ENCODE measurements around the gene ANKRD65. TPM values are rescaled to one million over a fixed set of nuclear protein-coding genes. Genes with fewer than 3 reads are reported as not detected.
"Not testable (repeated sequence)": the region's sequence is repeated elsewhere in the genome, so short reads cannot be mapped to it uniquely, and the experiment has no call there.

The ANKRD65 gene
- total RNA-seq, 1 experiment from 2014 or later, result 3.2 TPM

- intact Hi-C loops (cut with micrococcal nuclease; ENCODE audit: unreplicated experiment); H3K4me1 ChIP-seq; CTCF ChIA-PET; H3K4me3 Mint-ChIP-seq (ENCODE audit: unreplicated experiment); BruUV-seq (replicated peaks); POLR2A ChIA-PET; H3K36me3 ChIP-seq (ENCODE audit: control insufficient read depth, insufficient read depth, low read length); H3K9me3 Mint-ChIP-seq (ENCODE audit: unreplicated experiment); H3K9me3 ChIP-seq; H3K27me3 Mint-ChIP-seq (ENCODE audit: insufficient read depth, unreplicated experiment); H3K27me3 ChIP-seq (replicated peaks; ENCODE audit: control insufficient read depth, insufficient read depth, low read length); H3K36me3 Mint-ChIP-seq (ENCODE audit: insufficient read depth, unreplicated experiment); H3K4me3 ChIP-seq (ENCODE audit: low read depth, low read length); DNase-seq; H3K27ac Mint-ChIP-seq (ENCODE audit: unreplicated experiment); H3K4me1 Mint-ChIP-seq (ENCODE audit: low read depth, unreplicated experiment): not testable (repeated sequence)
Measured at GRCh38 chr1:1456683-1457255, 35.7 kb upstream of the ANKRD65 start.

- H3K9me3 Mint-ChIP-seq (ENCODE audit: unreplicated experiment); BruUV-seq (replicated peaks); H3K36me3 Mint-ChIP-seq (ENCODE audit: insufficient read depth, unreplicated experiment); H3K4me3 Mint-ChIP-seq (ENCODE audit: unreplicated experiment); H3K36me3 ChIP-seq (ENCODE audit: control insufficient read depth, insufficient read depth, low read length); DNase-seq; CTCF ChIA-PET; POLR2A ChIA-PET; H3K4me1 ChIP-seq; H3K9me3 ChIP-seq; H3K27me3 ChIP-seq (replicated peaks; ENCODE audit: control insufficient read depth, insufficient read depth, low read length); H3K4me3 ChIP-seq (ENCODE audit: low read depth, low read length); H3K27me3 Mint-ChIP-seq (ENCODE audit: insufficient read depth, unreplicated experiment); H3K4me1 Mint-ChIP-seq (ENCODE audit: low read depth, unreplicated experiment); H3K27ac Mint-ChIP-seq (ENCODE audit: unreplicated experiment); intact Hi-C loops (cut with micrococcal nuclease; ENCODE audit: unreplicated experiment): not testable (repeated sequence)
Measured at GRCh38 chr1:1455934-1456333, 34.9 kb upstream of the ANKRD65 start.

DNA sequence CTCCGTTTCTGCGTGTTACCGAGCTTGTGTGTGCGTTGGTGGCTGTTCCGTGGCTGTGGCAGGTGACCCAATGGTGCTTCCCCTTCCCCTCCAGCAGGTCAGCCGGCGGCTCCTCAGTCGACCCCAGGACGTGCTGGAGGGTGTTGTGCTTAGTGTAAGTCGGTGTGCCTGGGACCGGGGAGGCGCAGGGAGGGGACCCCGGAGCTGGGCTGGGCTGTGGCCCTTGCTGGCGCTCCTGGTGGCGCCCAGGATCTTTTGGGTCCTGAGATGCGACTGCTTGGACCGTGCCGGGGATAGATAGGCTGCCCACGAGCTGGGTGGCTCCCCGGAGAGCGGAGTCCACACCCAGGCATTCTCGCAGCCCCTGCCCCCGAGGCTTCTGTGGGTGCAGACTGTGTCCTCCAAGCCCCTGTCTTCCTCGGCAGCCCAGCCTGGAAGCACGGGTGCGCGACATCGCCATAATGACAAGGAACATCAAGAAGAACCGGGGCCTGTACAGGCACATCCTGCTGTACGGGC lies 34.3 kb upstream of the ANKRD65 start:
- Mint-ChIP-seq H3K36me3 (ENCODE audit: insufficient read depth, unreplicated experiment) (no peaks in the 10 kb centered on the region), H3K27me3 (ENCODE audit: insufficient read depth, unreplicated experiment) (no peaks in the 10 kb centered on the region), H3K4me1 (ENCODE audit: low read depth, unreplicated experiment) (no peaks in the 10 kb centered on the region), H3K9me3 (ENCODE audit: unreplicated experiment) (no peaks in the 10 kb centered on the region), H3K27ac (ENCODE audit: unreplicated experiment) (no peak overlapping the region), H3K4me3 (ENCODE audit: unreplicated experiment) (no peak overlapping the region)
- TF ChIP-seq, protein P1, sequence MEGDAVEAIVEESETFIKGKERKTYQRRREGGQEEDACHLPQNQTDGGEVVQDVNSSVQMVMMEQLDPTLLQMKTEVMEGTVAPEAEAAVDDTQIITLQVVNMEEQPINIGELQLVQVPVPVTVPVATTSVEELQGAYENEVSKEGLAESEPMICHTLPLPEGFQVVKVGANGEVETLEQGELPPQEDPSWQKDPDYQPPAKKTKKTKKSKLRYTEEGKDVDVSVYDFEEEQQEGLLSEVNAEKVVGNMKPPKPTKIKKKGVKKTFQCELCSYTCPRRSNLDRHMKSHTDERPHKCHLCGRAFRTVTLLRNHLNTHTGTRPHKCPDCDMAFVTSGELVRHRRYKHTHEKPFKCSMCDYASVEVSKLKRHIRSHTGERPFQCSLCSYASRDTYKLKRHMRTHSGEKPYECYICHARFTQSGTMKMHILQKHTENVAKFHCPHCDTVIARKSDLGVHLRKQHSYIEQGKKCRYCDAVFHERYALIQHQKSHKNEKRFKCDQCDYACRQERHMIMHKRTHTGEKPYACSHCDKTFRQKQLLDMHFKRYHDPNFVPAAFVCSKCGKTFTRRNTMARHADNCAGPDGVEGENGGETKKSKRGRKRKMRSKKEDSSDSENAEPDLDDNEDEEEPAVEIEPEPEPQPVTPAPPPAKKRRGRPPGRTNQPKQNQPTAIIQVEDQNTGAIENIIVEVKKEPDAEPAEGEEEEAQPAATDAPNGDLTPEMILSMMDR (IDR thresholded peaks at IDR 0.05; ENCODE audit: insufficient read depth in 1 of 2, low read depth in 1 of 2, low read length in 1 of 2, severe bottlenecking in 1 of 2, unreplicated experiment in 1 of 2), result no peak
- CTCF ChIA-PET, result no interaction called here
- no peaks in the 10 kb centered on the region for H3K9me3 ChIP-seq
- POLR2A ChIA-PET, result no interaction called here
- no peak overlapping the region for H3K4me3 ChIP-seq (ENCODE audit: low read depth, low read length)
- intact Hi-C loops (cut with micrococcal nuclease; ENCODE audit: unreplicated experiment), result no loop called here
- no peaks in the 10 kb centered on the region for H3K4me1 ChIP-seq
- no peaks in the 10 kb centered on the region for H3K27me3 ChIP-seq (replicated peaks; ENCODE audit: control insufficient read depth, insufficient read depth, low read length)
- no peak for DNase-seq
- no peaks in the 10 kb centered on the region for H3K36me3 ChIP-seq (ENCODE audit: control insufficient read depth, insufficient read depth, low read length)
- BruUV-seq (replicated peaks), result no TSS peak

DNA sequence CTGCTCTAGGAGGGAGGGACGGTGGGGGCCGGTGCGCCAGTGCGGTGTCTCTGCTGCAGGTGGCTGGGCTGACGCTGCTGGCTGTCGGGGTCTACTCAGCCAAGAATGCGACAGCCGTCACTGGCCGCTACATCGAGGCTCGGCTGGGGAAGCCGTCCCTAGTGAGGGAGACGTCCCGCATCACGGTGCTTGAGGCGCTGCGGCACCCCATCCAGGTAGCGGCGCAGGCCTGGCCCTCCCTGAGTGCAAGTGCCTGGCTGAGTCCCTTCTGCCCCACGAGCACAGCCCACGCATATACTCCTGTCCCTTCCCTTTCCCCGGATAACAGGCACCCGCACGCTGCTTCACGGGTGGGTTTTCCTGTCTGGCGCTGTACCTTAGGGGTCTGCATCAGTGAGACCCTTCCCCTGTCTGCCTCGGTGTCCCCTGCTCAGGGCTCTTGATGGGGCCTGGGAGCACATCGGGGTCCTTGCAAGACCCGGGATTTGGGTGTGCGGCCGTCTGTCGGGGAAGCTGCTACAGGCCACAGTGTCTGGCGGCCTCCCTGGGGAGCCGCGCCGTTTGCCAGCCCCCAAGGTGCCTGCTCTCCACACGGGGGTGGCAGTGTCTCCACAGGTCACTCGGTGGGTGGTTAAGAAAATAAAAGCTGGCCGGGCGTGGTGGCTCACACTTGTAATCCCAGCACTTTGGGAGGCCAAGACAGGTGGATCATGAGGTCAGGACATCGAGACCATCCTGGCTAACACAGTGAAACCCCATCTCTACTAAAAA lies 33.4 kb upstream of the ANKRD65 start:
- BruUV-seq (replicated peaks), result not testable (repeated sequence)

More for the DNA sequence above, 33.4 kb upstream of the ANKRD65 start:
- H3K9me3 Mint-ChIP-seq (ENCODE audit: unreplicated experiment); H3K27me3 ChIP-seq (replicated peaks; ENCODE audit: control insufficient read depth, insufficient read depth, low read length); H3K4me1 Mint-ChIP-seq (ENCODE audit: low read depth, unreplicated experiment); H3K9me3 ChIP-seq; H3K36me3 ChIP-seq (ENCODE audit: control insufficient read depth, insufficient read depth, low read length); H3K4me1 ChIP-seq; CTCF ChIA-PET; H3K4me3 Mint-ChIP-seq (ENCODE audit: unreplicated experiment); intact Hi-C loops (cut with micrococcal nuclease; ENCODE audit: unreplicated experiment); H3K27me3 Mint-ChIP-seq (ENCODE audit: insufficient read depth, unreplicated experiment); H3K36me3 Mint-ChIP-seq (ENCODE audit: insufficient read depth, unreplicated experiment); DNase-seq; POLR2A ChIA-PET; H3K27ac Mint-ChIP-seq (ENCODE audit: unreplicated experiment); H3K4me3 ChIP-seq (ENCODE audit: low read depth, low read length): not testable (repeated sequence)
